Measurements from ENCODE around the gene CTH. TPM values are rescaled to one million over a fixed set of nuclear protein-coding genes. Genes with fewer than 3 reads are reported as not detected.

CTH gene
- polyA plus RNA-seq, 3 donors: 0.16 to 1.5 (median 0.28) TPM

DNA sequence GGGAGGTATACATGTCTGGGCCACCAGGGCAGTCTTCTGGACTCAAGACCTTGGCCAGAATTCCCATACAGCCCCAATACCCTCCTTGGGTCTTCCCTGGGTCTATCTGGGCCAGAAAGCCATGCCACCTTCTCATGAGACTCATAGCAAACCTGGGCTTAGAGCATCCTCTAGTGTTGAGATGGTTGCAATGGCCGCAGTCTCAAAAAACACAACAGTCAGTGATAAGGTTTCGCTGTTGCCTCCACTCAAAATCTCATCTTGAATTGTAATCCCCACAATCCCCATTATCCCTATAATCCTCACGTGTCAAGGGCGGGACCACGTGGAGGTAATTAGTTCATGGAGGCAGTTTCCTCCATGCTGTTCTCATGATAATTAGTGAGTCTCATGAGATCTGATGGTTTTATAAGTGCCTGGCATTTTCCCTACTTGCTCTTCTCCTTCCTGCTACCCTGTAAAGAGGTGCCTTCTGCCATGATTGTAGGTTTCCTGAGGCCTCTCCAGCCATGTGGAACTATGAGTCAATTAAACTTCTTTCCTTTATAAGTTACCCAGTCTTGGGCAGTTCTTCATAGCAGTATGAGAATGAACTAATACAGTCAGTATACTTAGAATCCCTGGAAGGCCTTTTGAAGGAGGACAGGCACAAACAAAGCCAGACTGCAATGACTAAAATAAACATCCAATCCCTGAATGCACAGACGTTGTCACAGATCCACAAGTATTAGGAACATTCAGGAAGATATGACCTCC is 77.0 kb downstream of the CTH start:
- Histone ChIP-seq H3K4me2 (replicated peaks; ENCODE audit: extremely low read depth, low read length, poor library complexity, severe bottlenecking) (no peak overlapping the region), H3K79me2 (ENCODE audit: insufficient read depth, low read length) (no peaks in the 10 kb centered on the region), H3K27me3 (ENCODE audit: control insufficient read depth in 2 of 2, insufficient read depth in 2 of 2, low read length in 2 of 2) (no peaks in the 10 kb centered on the region), H3K4me1 (ENCODE audit: control insufficient read depth in 1 of 2, insufficient read depth in 2 of 2, low read length in 2 of 2) (no peaks in the 10 kb centered on the region), H3K4me3 (replicated peaks in 1 of 3; ENCODE audit: low read depth in 2 of 3, low read length in 3 of 3) (no peak overlapping the region), H3K27ac (ENCODE audit: low read depth in 1 of 2, low read length in 2 of 2) (no peak overlapping the region), H3K9ac (ENCODE audit: insufficient read depth, low read length, poor library complexity, severe bottlenecking) (no peak overlapping the region), H3K9me3 (replicated peaks in 1 of 2; ENCODE audit: control insufficient read depth in 1 of 2, insufficient read depth in 1 of 2, low read length in 2 of 2) (no peaks in the 10 kb centered on the region), H2AFZ (ENCODE audit: insufficient read depth, low read depth, low read length, poor library complexity, severe bottlenecking) (no peak overlapping the region), H3K36me3 (replicated peaks in 1 of 2; ENCODE audit: control insufficient read depth in 1 of 2, insufficient read depth in 2 of 2, low read length in 2 of 2) (no peaks in the 10 kb centered on the region), H4K20me1 (ENCODE audit: insufficient read depth, low read length) (no peaks in the 10 kb centered on the region)
- intact Hi-C loops (cut with micrococcal nuclease): no loop called here
- Mint-ChIP-seq H3K9me3 (peaks cover 0 to 1% (median 0%) of the 10 kb centered on the region in 7 donors), H3K27ac (no peak overlapping the region), H3K36me3 (no peaks in the 10 kb centered on the region), H3K4me1 (no peaks in the 10 kb centered on the region), H3K4me3 (no peak overlapping the region), H3K27me3 (ENCODE audit: low read depth in 3 of 3) (no peaks in the 10 kb centered on the region)
- peak; percentile 37 for TF ChIP-seq CTCF (IDR thresholded peaks at IDR 0.05)
- DNase-seq: peak in 2 of 3 donors; percentile 12 to 14
- WGBS (ENCODE audit: insufficient coverage): no CpG with 5 or more reads among the region's 6 CpGs

Small RNA genes lying within 50 kb of the gene (small RNA-seq; reads per million reads assigned to genes)
- gene RF00017 (ENCODE audit: insufficient read length, low read depth): not detected

Other genes with a start within 250 kb of the CTH start
- 1 to 10 TPM; 4.3 to 6.3 (median 5.0) TPM for gene LRRC40, start 205.7 kb upstream of the CTH start, polyA plus RNA-seq
- gene SRSF11, start 189.9 kb upstream of the CTH start, polyA plus RNA-seq: 100 to 1,000 TPM in 1 of 3 donors, 10 to 100 TPM in 2; 60.0 to 189 (median 66.5) TPM
- 1 to 10 TPM; 4.5 to 7.6 (median 6.5) TPM for gene ANKRD13C, start 56.5 kb upstream of the CTH start, polyA plus RNA-seq

Measured in CD14-positive monocyte (primary cell).